Tongue (tissue), 2 donors: ENCODE results near the gene IRX4. TPM values are rescaled to one million over a fixed set of nuclear protein-coding genes. Genes with fewer than 3 reads are reported as not detected.
A peak's percentile ranks its signal among the peaks of the same experiment; 100 is the strongest.
"Not testable (repeated sequence)": the region's sequence is repeated elsewhere in the genome, so short reads cannot be mapped to it uniquely, and the experiment has no call there.

Experiments
- DNase-seq: peaks from one replicate; pipeline ENCODE4 v3.0.0-alpha.2; 2015
- total RNA-seq: library from RNA; depleted of rRNA; stranded (reverse); fragments of >200 nt; gene quantifications from one replicate; pipeline ENCODE4 v1.2.3, GENCODE V29; 2014

The IRX4 gene
- total RNA-seq, 1 donor from 2014 or later, result 2.5 TPM

- DNase-seq, result no peak
Observed at GRCh38 chr5:1856596-1857255, 26.0 kb downstream of the IRX4 start.

- no peak for DNase-seq
Observed at GRCh38 chr5:1855596-1855995, 27.1 kb downstream of the IRX4 start.

- no peak for DNase-seq
Observed at GRCh38 chr5:1855075-1855474, 27.6 kb downstream of the IRX4 start.

GRCh38 chr5:1853531-1853930 is 29.2 kb downstream of the IRX4 start:
- DNase-seq, result no peak

- no peak for DNase-seq
Observed at GRCh38 chr5:1852324-1852947, 30.3 kb downstream of the IRX4 start.

- DNase-seq, result no peak
Observed at GRCh38 chr5:1851290-1851934, 31.3 kb downstream of the IRX4 start.

GRCh38 chr5:1850324-1851154 is 32.2 kb downstream of the IRX4 start:
- no peak for DNase-seq

- DNase-seq, result no peak
Observed at GRCh38 chr5:1847611-1848010, 35.1 kb downstream of the IRX4 start.

GRCh38 chr5:1847056-1847455 is 35.7 kb downstream of the IRX4 start:
- no peak for DNase-seq

- no peak for DNase-seq
Observed at GRCh38 chr5:1846583-1846982, 36.1 kb downstream of the IRX4 start.

- DNase-seq, result no peak
Observed at GRCh38 chr5:1845696-1846095, 37.0 kb downstream of the IRX4 start.

GRCh38 chr5:1844708-1845436 is 37.9 kb downstream of the IRX4 start:
- no peak for DNase-seq

- not testable (repeated sequence) for DNase-seq
Observed at GRCh38 chr5:1843761-1844160, 39.0 kb downstream of the IRX4 start.

GRCh38 chr5:1842004-1842819 is 40.5 kb downstream of the IRX4 start:
- DNase-seq, result no peak

- peak; percentile 17 for DNase-seq
Observed at GRCh38 chr5:1840741-1841521, 41.8 kb downstream of the IRX4 start.

- DNase-seq, result no peak
Observed at GRCh38 chr5:1840071-1840547, 42.6 kb downstream of the IRX4 start.

GRCh38 chr5:1838013-1838412 is 44.7 kb downstream of the IRX4 start:
- DNase-seq, result no peak

- DNase-seq, result no peak
Observed at GRCh38 chr5:1836891-1837880, 45.5 kb downstream of the IRX4 start.
